HG03025 (cell line): ENCODE measurements around the gene KIF13A.
"Not testable (repeated sequence)": the region's sequence is repeated elsewhere in the genome, so short reads cannot be mapped to it uniquely, and the experiment has no call there.

ENCODE experiments used
- ATAC-seq: cut with Tn5 transposase; IDR thresholded peaks from one replicate; pipeline ENCODE4 v1.9.1; 2021; ENCODE audit warnings: mild to moderate bottlenecking, moderate library complexity; ENCODE audit not compliant: unreplicated experiment, low FRiP score

Gene KIF13A

DNA sequence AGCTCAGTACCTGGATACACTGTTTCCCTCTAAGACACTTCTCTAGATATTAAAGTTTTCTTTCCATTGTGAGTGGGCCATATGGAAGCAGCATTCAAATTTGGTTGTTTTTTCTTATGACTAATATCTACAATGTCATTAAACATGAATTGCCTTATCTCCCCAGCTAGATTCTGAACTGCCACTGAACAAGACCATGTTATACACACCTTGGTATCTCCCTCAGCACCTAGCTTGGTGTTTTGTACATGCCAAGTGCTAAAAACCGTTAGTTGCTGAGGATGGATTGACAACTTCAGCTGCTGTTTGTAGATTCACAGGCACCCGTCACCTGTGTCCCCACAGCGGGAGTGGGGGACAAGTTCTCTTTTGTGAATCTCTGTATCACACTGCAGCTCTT lies 131.1 kb downstream of the KIF13A start:
- ATAC-seq, result no peak

DNA sequence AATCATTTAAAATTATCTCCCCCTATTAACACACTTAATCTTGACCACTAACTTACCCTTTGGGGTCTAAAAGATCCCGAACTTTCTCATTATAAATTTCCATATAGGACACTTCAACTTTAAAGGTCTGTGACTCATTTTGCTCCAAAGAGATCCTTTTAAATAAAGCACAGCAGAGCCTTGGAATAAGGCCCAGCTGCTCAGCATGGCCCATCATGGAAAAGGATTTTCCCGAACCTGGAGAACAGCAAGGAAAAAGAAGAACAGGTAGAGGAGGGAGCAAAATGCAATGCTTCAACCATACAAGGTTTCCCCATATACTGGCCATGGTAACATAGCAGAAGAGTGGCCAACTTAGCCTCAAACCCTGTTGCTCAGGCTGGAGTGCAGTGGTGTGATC lies 132.1 kb downstream of the KIF13A start:
- ATAC-seq, result no peak

DNA sequence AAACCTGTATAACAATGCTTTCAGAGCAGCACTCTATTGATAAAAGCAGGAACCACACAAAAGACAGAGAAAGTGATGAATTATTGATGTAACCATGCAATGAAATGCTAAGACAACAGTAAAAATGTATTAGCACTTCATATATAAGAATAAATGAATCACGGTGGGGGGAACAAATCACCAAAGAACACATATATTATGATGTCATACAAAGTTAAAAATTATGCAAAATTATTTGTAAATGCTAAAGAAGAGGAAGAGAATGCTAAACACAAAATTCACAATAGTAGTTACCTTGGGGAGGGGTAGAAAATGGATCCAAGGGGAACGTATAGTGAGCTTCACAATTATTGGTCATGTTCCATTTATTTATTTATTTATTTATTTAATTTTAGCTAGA lies 133.9 kb downstream of the KIF13A start:
- ATAC-seq, result no peak

DNA sequence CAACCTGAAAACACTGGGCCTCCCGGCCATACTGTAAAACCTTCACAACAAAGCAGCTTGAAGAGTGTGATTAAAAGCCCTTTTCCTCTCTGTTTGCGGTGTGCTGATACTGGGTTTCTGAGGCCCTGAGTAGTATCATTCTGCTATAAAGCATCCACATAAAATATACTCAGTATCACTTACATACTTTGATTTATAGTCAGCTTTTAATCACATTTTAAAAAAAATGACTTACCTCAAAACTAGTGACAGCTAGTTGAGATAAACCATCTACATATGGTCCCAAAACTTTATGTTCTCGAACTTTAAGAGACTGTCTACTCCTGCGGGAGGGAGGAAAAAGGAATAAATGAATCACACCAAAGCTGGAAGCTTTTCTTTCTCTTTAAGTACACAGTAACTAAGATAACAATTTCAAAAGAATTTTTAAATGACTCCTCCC lies 135.7 kb downstream of the KIF13A start:
- ATAC-seq, result no peak

DNA sequence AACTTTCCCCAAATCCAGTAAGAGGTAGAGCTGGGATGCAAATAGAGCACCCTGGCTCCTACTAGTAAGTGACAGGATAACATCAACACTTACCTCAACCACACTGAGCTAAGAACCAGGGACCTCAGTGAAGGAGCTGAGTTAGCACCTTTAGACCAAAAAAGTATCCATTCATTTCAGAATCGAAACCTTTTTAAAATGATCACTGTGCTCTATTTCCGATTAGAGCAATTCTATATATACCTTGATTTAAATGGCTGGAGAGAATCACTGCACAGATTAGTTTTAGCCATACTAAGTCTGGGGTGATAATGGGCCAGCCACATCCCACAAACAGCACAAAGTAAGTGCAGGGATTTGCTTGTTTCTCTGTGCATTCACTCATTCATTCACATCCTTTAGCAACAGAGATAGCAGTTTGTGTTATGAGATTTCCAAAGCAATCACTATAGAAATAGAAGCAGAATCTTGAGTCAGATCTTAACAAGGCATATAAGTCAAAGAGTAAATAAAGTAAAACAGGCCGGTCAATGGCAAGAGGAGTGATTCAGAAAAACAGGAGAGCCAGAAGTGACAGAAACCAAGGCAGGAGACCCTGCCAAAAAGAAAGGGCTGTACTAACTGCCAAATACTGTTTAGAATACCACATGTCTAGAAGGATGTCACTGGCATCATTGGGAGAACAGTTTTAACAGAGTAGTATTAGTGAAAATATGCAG lies 136.3 kb downstream of the KIF13A start:
- ATAC-seq, result no peak

DNA sequence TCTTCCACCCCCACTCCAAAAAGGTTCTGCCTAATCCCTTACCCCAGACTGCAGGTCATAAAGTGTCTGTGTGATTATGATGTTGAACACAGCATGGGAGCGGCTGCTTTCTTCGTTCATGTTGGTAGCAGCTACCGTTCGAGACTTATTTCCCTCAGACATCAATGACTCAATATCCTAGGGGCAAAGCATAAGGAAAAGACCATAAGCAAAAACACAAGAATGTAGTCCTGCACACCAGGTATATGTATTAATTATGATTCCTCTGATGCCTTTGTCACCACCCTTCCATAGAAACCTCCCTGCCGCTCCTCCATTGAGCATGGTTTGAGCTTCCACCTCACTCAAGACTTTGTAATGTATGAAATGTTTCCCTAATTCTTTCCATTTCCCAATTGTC lies 137.2 kb downstream of the KIF13A start:
- ATAC-seq, result no peak

DNA sequence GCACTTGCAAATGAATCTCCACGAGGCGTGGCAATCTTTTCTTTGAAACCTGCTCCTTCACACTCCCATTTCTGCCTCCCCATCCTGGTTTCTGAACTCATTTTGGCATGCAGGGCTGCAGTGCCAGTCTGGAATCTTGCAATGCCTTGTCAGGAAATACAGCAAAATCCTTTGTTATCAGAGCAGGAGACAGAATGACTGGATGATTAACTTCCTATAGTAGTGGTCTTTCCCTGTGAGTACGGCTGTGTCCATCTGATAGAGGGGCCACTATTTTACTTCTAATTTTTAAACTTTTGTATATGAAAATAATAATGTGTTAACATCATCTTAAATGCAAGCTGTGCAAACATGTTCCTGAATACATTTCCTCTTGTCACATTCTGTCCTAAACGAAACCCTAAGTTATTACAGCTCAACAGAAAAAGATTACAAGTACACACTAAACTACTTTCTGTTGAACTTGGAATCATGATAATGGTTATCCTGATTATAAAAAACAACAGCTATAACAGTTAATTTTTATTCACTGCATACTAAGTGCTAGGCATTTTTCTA lies 140.2 kb downstream of the KIF13A start:
- no peak for ATAC-seq

DNA sequence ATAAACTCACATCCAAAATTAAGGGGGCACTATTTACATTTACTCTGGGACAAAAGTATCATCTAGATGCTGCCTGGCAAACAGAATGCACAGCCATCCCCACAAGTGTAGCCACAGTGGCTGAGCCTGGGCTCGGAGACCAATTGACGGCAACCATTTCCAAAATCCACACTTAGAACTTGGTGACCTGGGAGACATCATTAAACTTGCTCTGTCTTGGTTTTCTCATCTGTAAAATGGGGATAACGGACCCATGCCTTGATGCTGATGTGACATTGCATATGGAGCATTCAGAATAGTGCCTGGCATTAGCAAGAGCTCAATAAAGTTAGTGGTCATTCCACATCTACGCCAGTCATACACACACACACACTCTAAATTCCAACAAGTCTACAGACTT lies 140.7 kb downstream of the KIF13A start:
- ATAC-seq, result no peak

DNA sequence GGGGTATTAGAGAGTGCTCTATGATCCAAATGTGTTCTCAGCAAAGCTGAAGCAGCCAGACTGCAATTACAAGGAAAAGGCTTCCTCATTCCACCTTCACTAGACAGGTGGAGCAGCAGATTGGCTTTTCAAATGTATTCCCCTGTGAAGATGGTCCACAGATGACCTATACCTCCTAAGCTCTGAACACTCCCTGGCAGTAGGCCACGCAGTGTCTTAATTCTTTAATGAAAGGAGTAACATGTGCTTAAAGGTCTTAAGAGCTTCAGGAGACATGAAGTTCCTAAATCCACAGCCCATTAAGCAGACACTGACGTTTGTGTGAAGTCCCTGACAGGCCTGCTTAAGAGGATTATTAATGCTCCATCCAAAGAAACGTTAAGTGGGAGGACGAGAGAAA lies 141.8 kb downstream of the KIF13A start:
- ATAC-seq, result no peak

DNA sequence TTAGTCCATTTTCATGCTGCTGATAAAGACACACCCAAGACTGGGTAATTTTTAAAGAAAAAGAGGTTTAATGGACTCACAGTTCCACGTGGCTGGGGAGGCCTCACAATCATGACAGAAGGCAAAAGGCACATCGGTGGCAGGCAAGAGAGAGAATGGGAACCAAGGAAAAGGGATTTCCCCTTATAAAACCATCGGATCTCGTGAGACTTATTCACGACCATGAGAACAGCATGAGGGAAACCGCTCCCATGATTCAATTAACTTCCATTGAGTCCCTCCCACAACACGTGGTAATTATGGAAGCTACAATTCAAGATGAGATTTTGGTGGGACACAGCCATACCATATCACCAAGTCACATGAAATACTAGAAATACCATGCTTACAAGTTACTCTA lies 142.5 kb downstream of the KIF13A start:
- not testable (repeated sequence) for ATAC-seq

DNA sequence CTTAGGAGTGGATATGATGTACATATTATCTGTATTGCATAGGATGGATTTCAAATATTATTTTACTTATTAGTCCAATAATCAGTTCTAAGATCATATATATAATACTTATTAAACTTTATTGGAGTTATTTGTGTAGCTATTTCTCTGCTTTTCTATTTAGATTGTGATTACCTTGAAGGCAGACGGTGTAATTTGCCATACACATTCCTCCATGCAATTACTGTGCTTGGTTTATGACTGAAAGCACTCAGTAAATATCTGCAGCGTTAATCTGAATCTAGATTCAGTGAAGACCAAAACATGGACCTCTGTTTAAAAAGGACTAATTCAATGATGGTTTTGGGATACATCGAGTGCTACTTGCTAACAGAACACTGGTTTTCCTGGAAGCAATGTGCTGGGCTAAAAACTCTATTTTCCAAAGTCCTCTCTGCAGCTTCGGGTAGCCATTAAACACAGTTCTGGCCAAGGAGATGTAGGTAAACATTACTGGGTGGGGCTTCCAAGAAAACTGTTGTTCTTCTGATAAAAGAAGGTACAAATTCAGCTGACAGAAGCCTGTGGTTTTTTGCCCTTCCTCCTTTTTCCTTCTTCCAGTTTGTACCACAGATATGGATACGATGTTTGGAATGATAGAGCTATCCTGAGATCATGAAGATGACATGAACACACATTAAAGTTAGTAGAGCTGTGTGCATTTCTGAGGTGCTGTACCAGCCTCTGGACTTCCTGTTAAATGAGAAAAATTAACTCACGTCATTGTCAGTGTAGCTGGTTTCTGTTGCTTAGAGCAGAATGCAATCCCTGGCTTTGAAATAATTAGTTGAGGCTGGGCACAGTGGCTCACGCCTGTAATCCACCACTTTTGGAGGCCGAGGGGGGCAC lies 144.3 kb downstream of the KIF13A start:
- ATAC-seq, result no peak

DNA sequence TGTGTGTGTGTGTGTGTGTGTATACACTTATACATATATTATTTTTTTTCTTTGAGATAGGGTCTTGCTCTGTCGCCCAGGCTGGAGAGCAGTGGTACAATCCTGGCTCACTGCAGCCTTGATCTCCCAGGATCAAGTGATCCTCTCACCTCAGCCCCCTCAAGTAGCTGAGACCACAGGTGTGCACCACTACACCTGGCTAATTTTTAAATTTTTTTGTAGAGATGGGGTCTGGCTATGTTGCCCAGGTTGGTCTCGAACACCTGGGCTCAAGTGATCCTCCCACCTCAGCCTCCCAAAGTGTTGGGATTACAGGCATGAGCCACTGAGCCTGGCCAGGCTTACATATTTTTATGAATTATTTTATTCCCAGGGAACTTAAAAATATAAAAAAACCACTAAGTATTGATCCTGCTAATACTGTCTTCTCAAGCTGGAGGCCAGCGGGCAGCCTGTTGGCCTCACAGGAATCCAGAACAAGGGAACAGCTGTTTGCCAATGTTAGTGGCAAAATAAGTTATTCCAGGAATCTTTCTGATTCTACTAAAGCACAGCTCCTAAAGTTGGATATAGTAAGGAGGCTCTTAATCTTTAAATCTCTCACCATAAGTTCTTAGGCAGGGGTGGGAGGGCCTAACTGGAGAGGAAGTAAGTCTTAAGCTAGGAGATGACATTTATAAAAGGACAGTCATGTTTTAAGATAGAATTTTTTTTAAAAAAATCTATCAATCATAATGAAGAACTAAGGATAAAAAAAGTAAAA lies 145.2 kb downstream of the KIF13A start:
- ATAC-seq, result no peak

DNA sequence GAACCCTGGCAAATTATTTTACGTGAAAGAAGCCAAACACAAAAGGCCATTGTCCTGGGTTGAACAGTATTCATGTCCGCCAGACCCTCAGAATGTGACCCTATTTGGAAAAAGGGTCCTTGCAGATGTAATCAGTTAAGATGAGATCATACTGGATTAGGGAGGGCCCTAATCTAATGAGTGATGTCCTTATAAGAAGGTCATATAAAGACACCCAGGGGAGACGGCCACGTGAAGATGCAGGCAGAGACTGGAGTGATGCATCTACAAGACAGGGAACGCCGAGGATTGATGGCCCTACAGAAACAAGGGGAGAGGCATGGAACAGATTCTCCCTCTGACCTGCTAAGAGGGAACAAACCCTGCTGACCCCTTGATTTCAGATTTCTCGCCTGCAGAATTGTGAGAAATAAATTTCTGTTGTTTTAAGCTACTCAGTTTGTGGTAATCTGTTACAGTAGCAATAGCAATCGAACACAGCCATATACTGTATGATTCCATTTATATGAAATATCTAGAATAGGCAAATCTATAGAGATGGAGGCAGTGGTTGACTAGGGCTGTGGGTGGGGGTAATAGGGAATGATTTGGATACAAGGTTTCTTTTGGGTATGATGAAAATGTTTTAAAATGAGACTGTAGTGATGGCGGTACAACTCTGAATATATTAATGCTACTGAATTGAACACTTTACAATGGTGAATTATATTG lies 147.8 kb downstream of the KIF13A start:
- ATAC-seq, result no peak

DNA sequence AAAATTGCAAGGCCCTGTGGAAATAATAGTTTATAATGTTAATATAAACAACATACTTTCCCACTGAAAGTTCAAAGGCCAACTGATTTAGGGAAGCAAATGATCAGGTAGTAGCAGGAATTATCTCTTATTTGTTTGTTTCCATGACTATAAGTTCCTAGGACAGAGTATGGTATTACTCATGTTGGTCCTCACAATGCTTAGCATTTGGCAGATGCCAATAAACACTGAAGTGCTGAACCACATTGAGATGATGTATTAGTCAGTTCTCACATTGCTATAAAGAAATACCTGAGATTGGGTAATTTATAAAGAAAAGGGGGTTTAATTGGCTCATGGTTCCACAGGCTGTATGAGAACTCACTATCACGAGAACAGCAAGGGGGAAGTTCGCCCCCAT lies 151.1 kb downstream of the KIF13A start:
- ATAC-seq, result no peak

DNA sequence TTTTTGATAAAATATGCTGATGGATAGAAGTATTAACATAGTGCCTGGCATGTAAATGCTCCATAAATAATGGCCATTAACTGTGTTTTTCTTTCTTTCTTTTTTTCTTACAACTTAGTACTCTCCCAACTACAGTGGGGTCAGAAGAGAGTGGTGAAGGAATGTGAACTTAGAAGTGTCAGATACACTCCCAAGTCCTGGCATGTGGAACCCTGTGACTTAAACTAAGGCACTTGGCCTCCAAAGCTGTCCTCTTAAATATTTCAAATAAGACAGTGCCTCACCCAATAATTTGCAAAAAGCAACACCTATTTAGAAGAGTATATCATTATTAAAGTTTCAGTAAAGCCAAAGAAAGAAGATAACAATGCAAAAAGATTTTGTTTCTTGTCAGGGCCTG lies 151.7 kb downstream of the KIF13A start:
- no peak for ATAC-seq

DNA sequence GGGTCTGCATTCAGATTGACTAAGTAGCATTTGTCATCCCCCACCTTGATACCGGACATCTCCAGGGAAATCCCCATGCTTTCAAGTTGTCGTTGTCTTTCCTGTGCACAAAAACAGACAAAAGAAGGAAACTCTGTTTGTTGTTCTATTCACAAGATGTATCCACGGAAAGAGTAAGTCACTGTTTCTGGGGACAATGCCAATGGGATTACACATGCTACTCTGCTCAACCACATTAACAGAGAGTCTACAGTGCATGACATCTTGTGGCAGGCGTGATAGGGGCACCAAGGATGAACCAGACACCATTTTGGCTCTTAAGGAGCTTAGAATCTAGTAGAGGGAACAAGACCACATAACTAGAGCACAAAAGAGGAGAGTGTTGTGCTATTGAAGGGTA lies 156.3 kb downstream of the KIF13A start:
- no peak for ATAC-seq

DNA sequence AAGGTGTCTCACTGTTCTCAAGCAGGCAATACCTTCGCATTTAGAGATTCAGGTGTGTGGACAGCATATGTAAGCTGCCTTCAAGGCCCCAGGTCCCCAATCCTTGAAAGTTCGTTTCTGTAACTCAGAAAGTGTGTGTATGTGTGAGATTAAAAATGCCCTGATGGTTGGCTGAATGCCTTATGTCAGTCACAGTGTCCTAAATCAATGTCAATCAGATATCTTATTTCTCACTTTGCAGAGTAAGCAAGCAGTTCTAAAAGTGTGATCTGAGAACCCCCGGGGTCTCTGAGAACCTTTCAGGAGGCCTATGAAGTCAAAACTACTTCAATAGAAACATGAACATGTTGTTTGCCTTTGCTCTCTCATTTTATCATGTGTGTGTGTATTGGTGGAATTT lies 157.5 kb downstream of the KIF13A start:
- ATAC-seq, result no peak

DNA sequence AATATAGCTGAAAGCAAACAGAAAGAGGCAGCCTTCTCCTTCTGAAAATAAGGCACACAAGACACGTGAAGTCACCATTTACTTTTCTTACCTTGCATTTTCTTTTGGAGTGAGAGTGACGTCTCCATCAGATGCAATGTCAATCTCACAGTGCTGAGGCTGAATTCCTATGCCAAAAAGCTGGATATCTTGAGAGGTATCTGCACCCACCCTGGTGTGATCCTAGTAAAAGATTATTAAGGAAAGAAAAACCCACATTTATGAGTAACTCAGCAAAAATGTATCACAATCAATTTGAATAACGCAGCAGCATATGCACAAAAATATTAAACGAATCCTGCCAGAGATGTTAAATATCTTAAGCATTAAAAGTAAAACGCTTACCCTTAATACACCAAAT lies 159.3 kb downstream of the KIF13A start:
- ATAC-seq, result no peak

DNA sequence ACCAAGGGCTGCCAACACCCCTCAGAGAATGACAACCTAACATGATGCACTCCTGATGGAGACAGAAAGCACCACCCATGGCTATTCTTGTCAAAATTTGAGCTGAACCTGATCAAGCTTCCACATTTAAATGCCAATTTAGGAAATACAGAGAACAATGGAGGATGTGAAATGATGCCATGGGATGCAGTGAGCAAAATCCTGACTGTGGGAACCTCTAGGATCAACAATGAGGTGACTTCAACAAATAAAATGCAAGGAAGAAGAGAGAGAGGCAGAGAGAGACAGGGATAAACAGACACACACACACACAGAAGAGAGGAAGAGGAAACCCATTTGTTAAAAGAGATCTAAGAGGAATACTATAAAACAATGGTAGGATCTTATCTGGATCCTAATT lies 161.1 kb downstream of the KIF13A start:
- ATAC-seq, result no peak

DNA sequence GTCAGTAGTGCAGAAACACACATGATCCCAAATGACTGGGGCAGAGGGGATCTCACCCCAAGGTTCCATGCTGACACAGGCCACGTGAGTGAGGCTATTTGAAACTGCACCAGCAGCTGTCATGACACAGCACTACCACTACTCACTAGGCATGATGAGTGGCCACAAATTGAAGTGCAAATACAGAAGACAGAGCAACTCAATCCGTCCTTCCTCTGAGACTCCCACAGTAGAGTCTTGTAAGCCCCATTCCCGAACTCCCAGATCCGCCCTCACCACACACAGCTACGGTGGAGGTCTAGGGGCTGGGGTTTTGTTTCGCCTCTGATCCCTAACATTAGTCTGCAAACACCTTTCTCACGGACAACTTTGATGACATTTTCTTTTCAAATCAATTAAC lies 167.4 kb downstream of the KIF13A start:
- ATAC-seq, result no peak
